GM19324 (cell line): Measurements from ENCODE around the gene CSNK2B.

Experiments used
- ATAC-seq: cut with Tn5 transposase; IDR thresholded peaks from one replicate; pipeline ENCODE4 v1.9.1; 2021; ENCODE audit warnings: mild to moderate bottlenecking, moderate library complexity; ENCODE audit not compliant: unreplicated experiment, low FRiP score

The CSNK2B gene

GRCh38 chr6:31636698-31637596 lies 28.9 kb upstream of the CSNK2B start:
- ATAC-seq: no peak

DNA sequence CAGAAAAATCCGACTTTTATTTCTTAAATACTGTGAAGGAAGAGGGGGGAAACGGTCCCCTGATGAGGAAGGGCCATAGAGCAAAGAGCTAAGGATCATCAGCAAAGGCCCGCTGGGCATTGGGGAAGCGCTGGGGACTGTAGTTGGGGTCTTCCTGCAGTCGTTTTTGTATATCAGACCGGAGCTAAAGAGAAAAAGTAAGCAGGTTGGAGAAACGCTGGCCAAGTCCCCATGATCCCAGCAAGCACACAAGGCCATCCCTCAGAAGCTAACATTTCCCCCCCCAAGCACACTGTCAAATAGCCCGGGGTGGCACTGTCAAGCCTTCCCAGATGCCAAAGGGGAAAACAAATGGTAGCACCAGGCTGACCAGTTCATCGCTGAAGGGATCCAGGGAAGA lies 26.8 kb upstream of the CSNK2B start:
- ATAC-seq: no peak

DNA sequence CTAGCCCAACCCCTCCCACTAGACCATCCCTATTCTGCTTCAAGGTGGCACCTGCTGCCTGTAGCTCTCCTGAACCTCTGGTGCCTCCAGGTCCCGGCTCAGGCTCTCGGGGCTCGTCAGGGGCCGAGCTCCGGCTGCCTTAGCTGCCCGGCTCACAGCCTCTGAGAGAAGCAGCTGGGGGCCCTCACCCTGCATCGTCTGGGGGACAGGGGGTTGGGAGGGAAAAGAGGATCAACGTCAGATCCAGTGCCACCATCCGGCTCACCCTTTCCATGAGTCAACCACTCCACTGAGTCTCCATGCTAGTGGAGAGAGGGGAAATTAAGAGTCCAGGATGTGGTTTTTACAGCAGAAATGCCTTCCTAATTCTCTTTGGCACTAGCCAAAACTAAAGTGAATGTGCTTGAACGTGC lies 26.4 kb upstream of the CSNK2B start:
- no peak for ATAC-seq

- ATAC-seq: no peak
Observed at GRCh38 chr6:31640612-31641011, 25.3 kb upstream of the CSNK2B start.

GRCh38 chr6:31641370-31641769 lies 24.5 kb upstream of the CSNK2B start:
- no peak for ATAC-seq

DNA sequence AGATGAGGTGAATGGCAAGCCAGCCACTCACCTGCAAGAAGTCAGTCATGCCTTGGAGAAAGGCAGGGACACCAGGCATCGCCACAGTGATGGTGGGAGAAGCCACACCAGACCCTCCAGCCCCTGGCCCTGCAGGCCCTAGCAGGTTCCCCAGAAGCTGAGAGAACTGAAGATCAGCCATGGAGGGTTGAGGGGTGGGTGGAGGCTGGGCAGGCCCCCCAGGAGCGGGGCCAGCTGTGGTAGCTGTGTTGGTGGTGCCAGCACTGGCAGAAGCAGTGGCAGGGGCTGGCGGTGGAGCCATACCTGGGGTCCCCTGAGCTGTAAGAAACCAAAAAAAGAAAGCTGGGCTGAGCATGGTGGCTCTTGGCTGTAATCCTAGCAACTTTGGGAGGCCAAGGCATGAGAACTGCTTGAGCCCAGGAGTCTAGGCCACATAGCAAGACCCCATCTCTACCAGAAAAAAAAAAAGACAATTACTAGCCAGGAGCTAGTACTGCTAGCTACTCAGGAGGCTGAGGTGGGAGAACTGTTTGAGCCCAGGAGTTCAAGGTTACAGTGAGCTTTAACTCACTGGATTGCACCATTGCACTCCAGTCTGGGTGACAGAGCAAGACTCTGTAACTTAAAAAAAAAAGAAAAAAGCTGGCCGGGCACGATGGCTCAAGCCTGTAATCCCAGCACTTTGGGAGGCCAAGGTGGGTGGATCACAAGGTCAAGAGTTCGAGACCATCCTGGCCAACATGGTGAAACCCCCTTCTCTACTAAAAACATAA lies 22.9 kb upstream of the CSNK2B start:
- no peak for ATAC-seq

DNA sequence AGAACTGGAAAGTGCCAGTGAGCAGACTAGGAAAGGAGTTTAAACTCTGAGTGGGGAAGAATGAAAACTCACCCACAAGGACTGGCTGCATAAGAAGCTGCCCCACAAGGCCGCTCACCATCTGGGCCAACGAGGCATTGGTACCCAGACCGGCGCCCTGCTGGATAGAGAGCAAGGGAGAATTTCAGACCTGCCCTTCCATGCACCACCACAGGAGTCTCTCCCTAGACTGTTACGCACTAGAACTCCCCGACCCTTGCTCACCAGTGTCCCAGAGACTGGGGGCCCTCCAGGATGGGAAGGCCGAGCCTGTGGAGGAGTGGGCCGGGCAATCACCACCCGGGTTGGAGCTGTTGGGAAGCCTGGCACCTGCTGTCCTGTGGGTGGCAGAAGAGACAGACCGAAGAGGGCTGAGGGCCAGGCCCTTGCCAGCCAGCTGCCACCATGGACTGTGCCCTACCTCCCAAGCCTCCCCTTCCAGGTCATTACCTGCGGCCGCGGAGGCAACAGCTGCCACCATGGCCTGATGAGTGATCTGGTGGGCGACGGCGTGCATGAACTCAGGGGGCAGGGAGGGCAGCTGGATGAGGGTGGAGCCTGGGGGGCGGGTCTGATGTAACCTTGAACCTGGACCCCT lies 21.9 kb upstream of the CSNK2B start:
- ATAC-seq: no peak

- ATAC-seq: no peak
Observed at GRCh38 chr6:31645325-31645724, 20.6 kb upstream of the CSNK2B start.

- peak; percentile 25 for ATAC-seq
Observed at GRCh38 chr6:31651602-31652191, 14.2 kb upstream of the CSNK2B start.

DNA sequence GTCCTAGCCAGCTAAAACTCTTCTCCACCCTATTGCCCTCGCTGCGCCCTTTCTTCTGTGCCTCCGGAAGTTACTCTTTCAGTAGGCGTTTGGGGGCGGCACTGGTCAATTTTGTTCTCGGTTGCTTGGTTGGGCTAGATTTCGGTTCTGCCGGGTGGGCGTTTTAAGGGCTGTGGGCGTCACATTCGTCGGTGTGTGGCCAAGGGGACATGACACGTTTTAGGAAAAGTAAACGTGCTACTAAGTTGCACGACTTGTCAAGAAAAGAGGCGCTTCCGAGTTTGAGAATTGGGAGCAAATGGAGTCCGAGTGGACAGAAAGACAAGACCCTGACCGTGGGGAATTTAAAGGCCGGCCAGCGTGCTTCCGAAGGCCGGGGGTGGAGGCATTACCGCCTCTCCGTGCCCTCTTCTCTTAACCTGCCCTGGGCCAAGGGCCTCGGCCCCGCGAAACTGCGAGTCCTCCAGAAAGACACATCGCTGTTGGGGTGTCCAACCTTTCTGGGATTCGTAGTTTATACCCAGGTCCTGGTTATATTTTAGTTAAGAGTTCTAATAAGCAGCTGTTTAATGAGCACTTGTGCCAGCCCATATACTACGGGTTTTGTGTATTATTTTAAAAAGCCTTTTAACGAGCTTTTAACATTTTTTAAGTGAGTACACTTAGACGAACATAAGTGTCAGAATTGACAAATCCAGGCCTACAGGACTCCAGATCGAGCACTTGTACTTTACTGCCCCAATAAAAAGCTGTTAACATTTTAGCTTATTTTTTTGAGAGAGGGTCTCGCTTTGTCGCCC lies 12.8 kb upstream of the CSNK2B start:
- peak; percentile 58 for ATAC-seq

DNA sequence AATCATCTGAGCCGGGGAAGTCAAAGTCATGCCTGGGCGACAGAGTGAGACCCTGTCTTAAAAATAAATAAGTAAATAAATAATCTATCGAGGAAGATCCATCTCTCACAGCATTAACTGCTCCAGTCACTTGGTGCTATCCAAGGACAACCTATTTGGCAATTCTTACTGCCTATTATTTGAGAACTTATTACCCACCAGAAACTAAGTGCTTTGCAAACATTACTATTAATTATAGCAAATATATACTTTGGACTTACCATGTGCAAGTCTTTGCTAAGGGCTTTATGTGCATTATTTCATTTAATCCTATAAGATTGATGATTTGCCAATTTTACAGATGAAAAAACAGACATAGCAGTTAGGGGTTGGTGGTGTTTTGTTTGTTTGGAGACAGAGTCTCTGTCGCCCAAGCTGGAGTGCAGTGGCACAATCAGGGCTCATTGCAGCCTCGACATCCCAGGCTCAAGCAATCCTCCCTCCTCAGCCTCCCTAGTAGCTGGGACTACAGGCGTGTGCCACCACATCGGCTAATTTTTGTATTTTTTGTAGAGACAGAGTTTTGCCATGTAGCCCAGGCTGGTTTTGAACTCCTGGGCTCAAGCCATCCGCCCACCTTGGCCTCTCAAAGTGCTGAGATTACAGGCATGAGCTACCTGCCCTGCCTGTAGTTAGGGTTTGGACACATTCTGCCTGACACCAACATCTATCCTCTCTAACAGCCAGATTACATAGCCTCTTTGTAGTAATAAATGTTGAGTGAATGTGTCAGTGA lies 11.1 kb upstream of the CSNK2B start:
- no peak for ATAC-seq

DNA sequence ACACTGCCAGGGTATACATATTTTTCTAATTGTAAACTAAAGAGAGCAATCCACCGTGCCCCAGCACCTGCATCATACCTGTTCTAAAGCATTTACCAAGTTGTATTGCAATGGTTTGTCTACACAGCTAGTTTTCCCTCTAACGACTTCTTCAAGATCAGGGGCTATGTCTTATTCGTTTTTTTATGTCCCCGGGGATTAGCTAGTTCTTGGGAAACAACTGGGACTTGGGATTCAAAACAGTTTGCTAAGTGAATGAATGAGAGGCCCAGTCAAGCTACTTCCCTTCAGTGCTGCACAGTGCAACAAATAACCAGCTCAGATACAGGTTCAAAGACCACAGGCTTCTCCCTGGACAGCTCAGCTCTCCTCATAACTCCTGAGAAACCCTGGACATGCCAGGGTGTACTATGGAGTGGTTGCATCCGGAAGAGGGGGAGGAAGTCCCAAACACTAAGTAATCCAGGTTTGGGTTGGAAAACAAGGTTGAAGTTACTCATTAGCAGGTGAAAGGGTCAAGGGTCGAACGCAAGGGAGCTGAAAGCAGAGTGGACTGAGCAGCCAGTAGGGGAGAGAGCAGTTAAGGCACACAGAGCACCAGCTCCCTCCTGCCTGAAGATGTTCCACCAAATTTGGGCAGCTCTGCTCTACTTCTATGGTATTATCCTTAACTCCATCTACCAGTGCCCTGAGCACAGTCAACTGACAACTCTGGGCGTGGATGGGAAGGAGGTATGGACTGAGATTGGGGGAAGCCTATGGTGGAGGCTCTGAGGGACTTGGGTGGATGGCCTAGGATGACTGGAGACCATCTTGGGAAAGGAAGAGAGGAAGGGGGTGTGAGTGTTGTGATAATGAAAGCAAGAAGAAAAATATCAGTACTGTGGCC lies 10.3 kb upstream of the CSNK2B start, which contains the start of gene APOM:
TSS of gene APOM (plus strand) at position 546 of the 889 bp plus-strand sequence. CDS start at position 619, 73 bp downstream.
- ATAC-seq: no peak

DNA sequence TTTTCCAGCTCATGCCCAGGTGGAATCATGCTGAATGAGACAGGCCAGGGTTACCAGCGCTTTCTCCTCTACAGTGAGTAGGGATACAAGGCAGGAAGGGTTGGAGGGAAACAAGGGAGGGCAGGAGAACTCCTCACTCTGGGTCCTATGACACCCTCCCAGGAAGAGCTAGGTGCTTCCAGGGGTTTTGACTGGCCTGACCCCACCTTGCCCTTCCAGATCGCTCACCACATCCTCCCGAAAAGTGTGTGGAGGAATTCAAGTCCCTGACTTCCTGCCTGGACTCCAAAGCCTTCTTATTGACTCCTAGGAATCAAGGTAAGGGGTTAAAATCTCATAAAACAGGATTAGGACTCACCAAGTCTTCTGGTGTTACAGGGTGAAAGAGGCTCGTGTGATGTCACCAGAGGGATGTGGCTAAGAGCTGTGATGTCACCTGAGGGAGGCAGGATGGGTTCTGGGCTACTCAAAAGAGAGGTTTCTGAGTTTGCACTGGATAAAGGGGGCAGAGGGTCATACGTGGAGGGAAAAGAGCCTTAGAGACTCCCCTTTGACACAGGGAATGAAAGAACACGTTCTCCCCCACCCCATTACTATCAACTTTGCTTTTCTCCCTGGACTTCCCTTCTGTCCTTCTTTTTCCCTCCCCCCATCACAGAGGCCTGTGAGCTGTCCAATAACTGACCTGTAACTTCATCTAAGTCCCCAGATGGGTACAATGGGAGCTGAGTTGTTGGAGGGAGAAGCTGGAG lies 8.3 kb upstream of the CSNK2B start:
- no peak for ATAC-seq

DNA sequence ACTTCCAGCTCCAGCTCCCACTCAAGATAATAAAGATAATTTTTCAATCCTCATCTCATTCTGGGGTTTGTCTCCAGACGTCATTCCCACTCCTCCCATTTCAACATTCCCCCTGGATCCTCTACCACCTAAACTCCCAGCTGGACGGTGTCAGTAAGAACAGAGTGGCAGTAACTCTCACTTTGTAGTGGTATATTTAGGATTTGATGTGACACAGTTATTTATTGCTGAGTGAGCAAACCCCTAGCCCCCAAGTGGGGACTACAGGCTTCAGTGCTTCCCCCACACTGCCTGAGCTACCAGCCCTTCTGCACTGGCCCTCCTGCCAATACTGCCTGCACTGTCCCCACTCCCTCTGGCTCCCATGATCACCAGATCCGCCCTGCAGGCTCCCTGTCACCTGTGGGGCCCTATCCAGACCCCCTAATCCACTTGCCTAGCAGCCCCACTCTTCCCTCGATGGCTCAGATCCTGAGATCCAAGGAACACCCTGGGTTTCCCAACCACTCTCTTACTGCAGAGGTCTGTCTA lies 7.7 kb upstream of the CSNK2B start:
- ATAC-seq: no peak

- ATAC-seq: no peak
Observed at GRCh38 chr6:31658983-31659648, 6.8 kb upstream of the CSNK2B start.

DNA sequence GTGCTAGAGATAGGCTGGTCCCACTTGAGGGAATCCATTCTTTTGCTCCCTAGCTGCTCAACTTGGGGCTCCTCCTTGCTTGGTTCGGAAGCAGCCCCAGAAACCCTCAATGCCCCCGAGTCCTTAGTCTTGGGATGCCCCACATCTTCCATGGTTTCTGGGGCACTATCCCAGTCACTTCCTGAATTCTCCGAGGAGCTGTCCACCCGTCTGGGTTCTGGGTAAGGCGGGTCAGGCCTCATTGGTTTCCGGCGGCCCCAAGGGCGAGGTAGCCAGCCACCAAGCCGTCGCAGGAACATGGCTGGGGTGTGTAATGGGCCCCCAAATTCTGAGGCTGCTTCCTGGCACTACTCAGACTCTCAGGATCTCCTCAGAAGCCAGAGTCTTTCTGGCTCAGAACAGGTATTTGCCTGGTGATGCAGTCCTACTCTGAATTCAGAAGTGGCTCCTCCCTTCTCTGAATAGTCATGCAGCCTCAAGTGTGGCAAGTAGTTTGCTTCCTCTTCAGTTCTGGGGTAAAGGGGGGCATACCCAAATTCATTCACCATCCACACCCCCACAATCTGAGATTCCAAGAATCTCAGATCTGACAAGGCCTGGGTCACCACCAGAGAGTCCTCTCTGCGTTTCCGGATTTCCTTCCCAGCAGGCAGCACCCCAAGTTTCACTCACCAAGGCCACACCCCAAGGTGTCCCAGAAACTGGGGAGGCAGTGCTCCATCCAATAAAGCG lies 6.1 kb upstream of the CSNK2B start:
- peak; percentile 5 for ATAC-seq
